Gastroesophageal sphincter (tissue), 3 donors: ENCODE results near the gene SYT1.

Source experiments
- CTCF ChIP-seq, 4 experiments: fragments of 200-600 bp in 2 of 4; fragments of 450-650 bp in 2 of 4; sonication (generic) in 1 of 4; IDR thresholded peaks; one replicate each; pipeline ENCODE4 v1.5.1; 2017 to 2019; ENCODE audit warnings: antibody characterized with exemption in 4 of 4, mild to moderate bottlenecking in 2 of 4, moderate library complexity in 2 of 4
- EP300 ChIP-seq: sonication (generic); formaldehyde crosslinking; IDR thresholded peaks from one replicate; pipeline ENCODE4 v1.6.1; 2017; ENCODE audit warnings: antibody characterized with exemption, mild to moderate bottlenecking
- POLR2A ChIP-seq, 2 donors: fragments of 450-650 bp; IDR thresholded peaks; one replicate each; pipeline ENCODE4 v1.6.1; 2017; ENCODE audit warnings: antibody characterized with exemption in 2 of 2, mild to moderate bottlenecking in 2 of 2, moderate library complexity in 1 of 2
- POLR2AphosphoS5 ChIP-seq: sonication (generic); formaldehyde crosslinking; IDR thresholded peaks from one replicate; pipeline ENCODE4 v1.6.1; 2017; ENCODE audit warnings: antibody characterized with exemption

- no peak for TF ChIP-seq CTCF (IDR thresholded peaks at IDR 0.05)
- no peak for TF ChIP-seq POLR2AphosphoS5
- no peak for TF ChIP-seq EP300
- no peak for TF ChIP-seq POLR2A (IDR thresholded peaks at IDR 0.05)
Observed at GRCh38 chr12:79441534-79441933, 577.0 kb downstream of the SYT1 start.
